Measurements from ENCODE around the gene TRIM46. TPM values are rescaled to one million over a fixed set of nuclear protein-coding genes. Genes with fewer than 3 reads are reported as not detected.

The TRIM46 gene
- total and polyA plus RNA-seq, 2 experiments from 2014 or later: 8.1 to 15.4 TPM

DNA sequence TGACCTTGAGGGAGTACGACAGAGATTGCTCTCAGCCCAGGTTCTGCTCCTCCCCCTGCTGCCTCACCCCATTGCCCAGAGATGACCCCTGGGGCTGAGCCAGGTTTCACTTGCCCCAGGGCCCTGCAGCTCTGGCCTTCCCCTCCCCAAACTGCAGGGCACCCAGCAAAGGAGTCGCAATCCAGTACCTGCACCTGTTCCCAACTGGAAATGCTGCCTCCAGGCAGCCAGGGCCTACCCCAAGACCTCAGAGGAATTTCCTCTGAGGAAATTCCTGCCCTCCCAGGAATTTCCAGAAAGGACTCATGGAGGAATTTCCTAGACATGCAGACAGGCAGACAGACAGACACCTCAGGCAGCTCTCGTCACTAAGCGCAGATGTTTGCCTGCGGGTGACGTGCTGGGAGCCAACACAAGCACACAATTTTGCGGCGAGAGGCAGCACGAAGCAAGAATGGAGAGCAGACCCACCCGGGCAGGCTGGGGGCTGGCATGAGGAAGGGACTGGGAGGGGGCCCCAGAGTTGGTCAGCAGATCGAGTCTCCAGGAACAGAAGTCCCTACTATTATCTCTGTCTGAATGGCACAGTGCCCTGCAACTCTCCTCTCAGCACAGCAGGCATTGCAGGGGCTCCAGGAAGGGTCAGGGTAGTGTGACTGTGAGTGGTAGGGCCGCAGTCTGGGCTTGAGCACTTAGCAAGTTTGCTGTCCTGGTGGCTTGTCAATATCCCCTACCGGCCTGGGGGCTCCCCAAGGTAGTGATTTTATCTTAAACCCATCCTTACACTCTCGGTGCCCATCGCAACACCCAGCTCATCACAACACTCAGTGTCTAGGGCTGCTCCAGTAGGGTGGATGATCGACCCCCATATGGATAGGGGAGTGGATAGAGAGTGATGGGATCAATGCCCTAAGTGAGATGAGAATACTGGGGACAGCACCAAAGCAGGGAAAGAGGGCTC, 48.9 kb upstream of the TRIM46 start (continued):
- TF ChIP-seq, protein P1, sequence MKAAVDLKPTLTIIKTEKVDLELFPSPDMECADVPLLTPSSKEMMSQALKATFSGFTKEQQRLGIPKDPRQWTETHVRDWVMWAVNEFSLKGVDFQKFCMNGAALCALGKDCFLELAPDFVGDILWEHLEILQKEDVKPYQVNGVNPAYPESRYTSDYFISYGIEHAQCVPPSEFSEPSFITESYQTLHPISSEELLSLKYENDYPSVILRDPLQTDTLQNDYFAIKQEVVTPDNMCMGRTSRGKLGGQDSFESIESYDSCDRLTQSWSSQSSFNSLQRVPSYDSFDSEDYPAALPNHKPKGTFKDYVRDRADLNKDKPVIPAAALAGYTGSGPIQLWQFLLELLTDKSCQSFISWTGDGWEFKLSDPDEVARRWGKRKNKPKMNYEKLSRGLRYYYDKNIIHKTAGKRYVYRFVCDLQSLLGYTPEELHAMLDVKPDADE (IDR thresholded peaks at IDR 0.05): no peak
- TF ChIP-seq CREB1 (CRISPR knock-in tag; IDR thresholded peaks at IDR 0.05; ENCODE audit: low read depth): no peak
- no peak for TF ChIP-seq EZH2phosphoT487 (IDR thresholded peaks at IDR 0.05; ENCODE audit: unreplicated experiment)
- TF ChIP-seq EZH2 (IDR thresholded peaks at IDR 0.05; ENCODE audit: low read depth, unreplicated experiment): no peak

DNA sequence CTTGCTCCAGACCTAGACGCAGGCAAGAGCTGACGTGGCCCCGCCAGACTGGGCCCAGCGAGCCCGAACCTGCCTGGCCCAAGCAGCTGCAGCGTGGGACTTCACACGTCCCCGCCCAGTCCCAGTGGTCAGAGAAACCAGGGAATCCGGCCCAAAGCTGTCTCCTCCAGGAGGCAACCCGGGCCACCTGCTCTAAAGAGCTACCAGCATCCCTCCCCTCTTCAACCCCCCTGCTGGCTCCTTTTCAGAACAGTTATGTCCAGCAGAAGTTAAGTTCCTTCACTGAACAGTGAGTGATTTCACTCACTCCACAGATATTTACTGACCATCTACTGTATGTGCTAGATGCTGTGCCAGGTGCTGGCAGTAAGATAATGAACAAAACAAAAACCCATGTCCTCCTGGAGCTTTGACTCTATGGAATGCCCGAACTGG, 48.1 kb upstream of the TRIM46 start:
- H4K20me1 ChIP-seq (replicated peaks; ENCODE audit: insufficient read depth): no peaks in the 10 kb centered on the region
- peak overlapping the region; percentile 94 for H2AFZ ChIP-seq
- Mint-ChIP-seq H3K27ac (no peak overlapping the region), H3K36me3 (ENCODE audit: low read depth) (no peaks in the 10 kb centered on the region; the same call in 2 of the 3 replicates), H3K4me3 (peak overlapping the region; percentile 70), H3K27me3 (ENCODE audit: insufficient read depth, low read depth, poor library complexity) (peaks cover 73% of the 10 kb centered on the region), H3K4me1 (peaks cover 53% of the 10 kb centered on the region), H3K9me3 (no peaks in the 10 kb centered on the region)
- TF ChIP-seq EZH2phosphoT487 (IDR thresholded peaks at IDR 0.05; ENCODE audit: unreplicated experiment): peak; percentile 47
- peak; percentile 86 for TF ChIP-seq EZH2 (IDR thresholded peaks at IDR 0.05; ENCODE audit: low read depth, unreplicated experiment)
- TF ChIP-seq, protein P2, sequence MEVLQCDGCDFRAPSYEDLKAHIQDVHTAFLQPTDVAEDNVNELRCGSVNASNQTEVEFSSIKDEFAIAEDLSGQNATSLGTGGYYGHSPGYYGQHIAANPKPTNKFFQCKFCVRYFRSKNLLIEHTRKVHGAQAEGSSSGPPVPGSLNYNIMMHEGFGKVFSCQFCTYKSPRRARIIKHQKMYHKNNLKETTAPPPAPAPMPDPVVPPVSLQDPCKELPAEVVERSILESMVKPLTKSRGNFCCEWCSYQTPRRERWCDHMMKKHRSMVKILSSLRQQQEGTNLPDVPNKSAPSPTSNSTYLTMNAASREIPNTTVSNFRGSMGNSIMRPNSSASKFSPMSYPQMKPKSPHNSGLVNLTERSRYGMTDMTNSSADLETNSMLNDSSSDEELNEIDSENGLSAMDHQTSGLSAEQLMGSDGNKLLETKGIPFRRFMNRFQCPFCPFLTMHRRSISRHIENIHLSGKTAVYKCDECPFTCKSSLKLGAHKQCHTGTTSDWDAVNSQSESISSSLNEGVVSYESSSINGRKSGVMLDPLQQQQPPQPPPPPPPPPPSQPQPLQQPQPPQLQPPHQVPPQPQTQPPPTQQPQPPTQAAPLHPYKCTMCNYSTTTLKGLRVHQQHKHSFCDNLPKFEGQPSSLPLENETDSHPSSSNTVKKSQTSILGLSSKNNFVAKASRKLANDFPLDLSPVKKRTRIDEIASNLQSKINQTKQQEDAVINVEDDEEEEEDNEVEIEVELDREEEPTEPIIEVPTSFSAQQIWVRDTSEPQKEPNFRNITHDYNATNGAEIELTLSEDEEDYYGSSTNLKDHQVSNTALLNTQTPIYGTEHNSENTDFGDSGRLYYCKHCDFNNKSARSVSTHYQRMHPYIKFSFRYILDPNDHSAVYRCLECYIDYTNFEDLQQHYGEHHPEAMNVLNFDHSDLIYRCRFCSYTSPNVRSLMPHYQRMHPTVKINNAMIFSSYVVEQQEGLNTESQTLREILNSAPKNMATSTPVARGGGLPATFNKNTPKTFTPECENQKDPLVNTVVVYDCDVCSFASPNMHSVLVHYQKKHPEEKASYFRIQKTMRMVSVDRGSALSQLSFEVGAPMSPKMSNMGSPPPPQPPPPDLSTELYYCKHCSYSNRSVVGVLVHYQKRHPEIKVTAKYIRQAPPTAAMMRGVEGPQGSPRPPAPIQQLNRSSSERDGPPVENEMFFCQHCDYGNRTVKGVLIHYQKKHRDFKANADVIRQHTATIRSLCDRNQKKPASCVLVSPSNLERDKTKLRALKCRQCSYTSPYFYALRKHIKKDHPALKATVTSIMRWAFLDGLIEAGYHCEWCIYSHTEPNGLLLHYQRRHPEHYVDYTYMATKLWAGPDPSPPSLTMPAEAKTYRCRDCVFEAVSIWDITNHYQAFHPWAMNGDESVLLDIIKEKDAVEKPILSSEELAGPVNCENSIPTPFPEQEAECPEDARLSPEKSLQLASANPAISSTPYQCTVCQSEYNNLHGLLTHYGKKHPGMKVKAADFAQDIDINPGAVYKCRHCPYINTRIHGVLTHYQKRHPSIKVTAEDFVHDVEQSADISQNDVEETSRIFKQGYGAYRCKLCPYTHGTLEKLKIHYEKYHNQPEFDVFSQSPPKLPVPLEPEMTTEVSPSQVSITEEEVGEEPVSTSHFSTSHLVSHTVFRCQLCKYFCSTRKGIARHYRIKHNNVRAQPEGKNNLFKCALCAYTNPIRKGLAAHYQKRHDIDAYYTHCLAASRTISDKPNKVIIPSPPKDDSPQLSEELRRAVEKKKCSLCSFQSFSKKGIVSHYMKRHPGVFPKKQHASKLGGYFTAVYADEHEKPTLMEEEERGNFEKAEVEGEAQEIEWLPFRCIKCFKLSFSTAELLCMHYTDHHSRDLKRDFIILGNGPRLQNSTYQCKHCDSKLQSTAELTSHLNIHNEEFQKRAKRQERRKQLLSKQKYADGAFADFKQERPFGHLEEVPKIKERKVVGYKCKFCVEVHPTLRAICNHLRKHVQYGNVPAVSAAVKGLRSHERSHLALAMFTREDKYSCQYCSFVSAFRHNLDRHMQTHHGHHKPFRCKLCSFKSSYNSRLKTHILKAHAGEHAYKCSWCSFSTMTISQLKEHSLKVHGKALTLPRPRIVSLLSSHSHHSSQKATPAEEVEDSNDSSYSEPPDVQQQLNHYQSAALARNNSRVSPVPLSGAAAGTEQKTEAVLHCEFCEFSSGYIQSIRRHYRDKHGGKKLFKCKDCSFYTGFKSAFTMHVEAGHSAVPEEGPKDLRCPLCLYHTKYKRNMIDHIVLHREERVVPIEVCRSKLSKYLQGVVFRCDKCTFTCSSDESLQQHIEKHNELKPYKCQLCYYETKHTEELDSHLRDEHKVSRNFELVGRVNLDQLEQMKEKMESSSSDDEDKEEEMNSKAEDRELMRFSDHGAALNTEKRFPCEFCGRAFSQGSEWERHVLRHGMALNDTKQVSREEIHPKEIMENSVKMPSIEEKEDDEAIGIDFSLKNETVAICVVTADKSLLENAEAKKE (CRISPR knock-in tag; IDR thresholded peaks at IDR 0.05): no peak
- H3K27me3 ChIP-seq (ENCODE audit: insufficient read depth): peaks cover 77% of the 10 kb centered on the region
- peak; percentile 1; the same call in 1 of the 3 replicates for ATAC-seq
- no peak overlapping the region for H3K27ac ChIP-seq (ENCODE audit: low read depth)
- peak overlapping the region; percentile 72 for H3K4me3 ChIP-seq
- H3K79me2 ChIP-seq (replicated peaks; ENCODE audit: insufficient read depth): no peaks in the 10 kb centered on the region
- peaks cover 48% of the 10 kb centered on the region for H3K4me1 ChIP-seq (ENCODE audit: insufficient read depth)
- DNase-seq (ENCODE audit: low spot score): peak; percentile 58
- H3K4me2 ChIP-seq: peak overlapping the region; percentile 95
- H3K9me2 ChIP-seq (ENCODE audit: insufficient read depth): no peaks in the 10 kb centered on the region
- H3F3A ChIP-seq (replicated peaks; ENCODE audit: low read depth): peaks cover 13% of the 10 kb centered on the region
- H3K36me3 ChIP-seq (ENCODE audit: insufficient read depth): no peaks in the 10 kb centered on the region

Data from GM23338 (cell line).